PC-3 (cell line): ENCODE data around the gene GPBAR1. TPM values are rescaled to one million over a fixed set of nuclear protein-coding genes. Genes with fewer than 3 reads are reported as not detected.

Experiments
- ATAC-seq: fragments of 200-7000 bp; cut with Tn5 transposase; 2 replicates; pipeline ENCODE4 v1.9.1; 2020; ENCODE audit warnings: mild to moderate bottlenecking, moderate library complexity
- BruUV-seq: library from RNA; stranded (reverse); fragments of 400-500 nt; replicated peaks from 2 replicates; lab custom pipeline; 2021; lab: Mats Ljungman, UMichigan
- CTCF ChIA-PET: fragments of 300-600 bp; sonication (Branson Sonifier 250); formaldehyde crosslinking; loops from one replicate; lab custom pipeline; 2022; ENCODE audit warnings: antibody characterized with exemption; lab: Charles Lee
- POLR2A ChIA-PET: fragments of 300-600 bp; sonication (Branson Sonifier 250); formaldehyde crosslinking; loops from one replicate; lab custom pipeline; 2022; ENCODE audit warnings: antibody characterized with exemption; ENCODE audit not compliant: unreplicated experiment; lab: Charles Lee
- DNase-seq: peaks from one replicate; pipeline ENCODE4 v3.0.0-alpha.2; 2015
- H2AFZ ChIP-seq: fragments of 300-600 bp; sonication (generic); 2 replicates; pipeline ENCODE4 v1.6.0; 2016; ENCODE audit warnings: antibody characterized with exemption, low read length
- H3F3A ChIP-seq: fragments of 300-600 bp; sonication (generic); one replicate; pipeline ENCODE4 v1.6.0; 2017; ENCODE audit warnings: antibody characterized with exemption, low read length, control low read depth, mild to moderate bottlenecking; ENCODE audit not compliant: unreplicated experiment
- H3K27ac ChIP-seq: fragments of 300-600 bp; sonication (generic); 2 replicates; pipeline ENCODE4 v1.5.1; 2016; ENCODE audit warnings: mild to moderate bottlenecking, low read length
- H3K27me3 ChIP-seq: fragments of 300-600 bp; sonication (generic); 2 replicates; pipeline ENCODE4 v1.6.1; 2016; ENCODE audit warnings: low read length, mixed read lengths
- H3K36me3 ChIP-seq: fragments of 300-600 bp; sonication (generic); 2 replicates; pipeline ENCODE4 v1.6.1; 2016; ENCODE audit warnings: low read depth, mixed run types, low read length, mixed read lengths
- H3K4me1 ChIP-seq: fragments of 300-600 bp; sonication (generic); 2 replicates; pipeline ENCODE4 v1.5.1; 2016; ENCODE audit warnings: low read length; ENCODE audit not compliant: insufficient read depth
- H3K4me2 ChIP-seq: fragments of 300-600 bp; sonication (generic); 2 replicates; pipeline ENCODE4 v1.6.0; 2016; ENCODE audit warnings: low read length
- H3K4me3 ChIP-seq: fragments of 300-600 bp; sonication (generic); 2 replicates; pipeline ENCODE4 v1.5.1; 2016; ENCODE audit warnings: mild to moderate bottlenecking, low read length, mixed read lengths
- H3K79me2 ChIP-seq: fragments of 300-600 bp; sonication (generic); 2 replicates; pipeline ENCODE4 v1.6.1; 2017; ENCODE audit warnings: low read length, mixed read lengths
- H3K9ac ChIP-seq: fragments of 300-600 bp; sonication (generic); 2 replicates; pipeline ENCODE4 v1.6.0; 2016; ENCODE audit warnings: mild to moderate bottlenecking, low read length
- H3K9me2 ChIP-seq: fragments of 300-600 bp; sonication (generic); replicated peaks from 2 replicates; pipeline ENCODE4 v1.6.1; 2016; ENCODE audit warnings: mixed run types, low read length, mixed read lengths
- H3K9me3 ChIP-seq: fragments of 300-600 bp; sonication (generic); 2 replicates; pipeline ENCODE4 v1.6.1; 2016; ENCODE audit warnings: low read length, mixed read lengths
- H4K20me1 ChIP-seq: fragments of 300-600 bp; sonication (generic); 2 replicates; pipeline ENCODE4 v1.6.1; 2016; ENCODE audit warnings: low read length, mixed read lengths
- CTCF ChIP-seq: fragments of 300-600 bp; sonication (generic); conservative IDR thresholded peaks from 2 replicates; pipeline ENCODE4 v1.5.1; 2017; ENCODE audit warnings: antibody characterized with exemption, low read depth, mild to moderate bottlenecking, low read length
- EZH2 ChIP-seq: fragments of 300-600 bp; sonication (generic); IDR thresholded peaks from one replicate; pipeline ENCODE4 v1.6.1; 2017; ENCODE audit warnings: antibody characterized with exemption, mild to moderate bottlenecking, low read length; ENCODE audit not compliant: unreplicated experiment
- EZH2phosphoT487 ChIP-seq: fragments of 300-600 bp; sonication (generic); IDR thresholded peaks from 2 replicates; pipeline ENCODE4 v1.6.1; 2018; ENCODE audit warnings: mild to moderate bottlenecking, antibody characterized with exemption, low read length, borderline replicate concordance
- intact Hi-C: fragments of 100-400 bp; cut with micrococcal nuclease; formaldehyde crosslinking; loops from 2 replicates; pipeline ENCODE4 v1.9.0; 2023
- total RNA-seq: library from RNA; depleted of rRNA; stranded (reverse); fragments of >200 nt; gene quantifications from 2 replicates; pipeline ENCODE4 v1.2.3, GENCODE V29; 2014

The GPBAR1 gene
- total RNA-seq, 1 experiment from 2014 or later = 0.18 TPM

- no peak for TF ChIP-seq EZH2phosphoT487
- TF ChIP-seq EZH2 = no peak
- TF ChIP-seq CTCF = no peak
- H3F3A ChIP-seq = peaks cover 6% of the 10 kb centered on the region
- H3K9me3 ChIP-seq = no peaks in the 10 kb centered on the region
- H3K4me3 ChIP-seq = peak overlapping the region; percentile 68; the same call in 1 of the 2 replicates
- POLR2A ChIA-PET = no interaction called here
- H4K20me1 ChIP-seq = no peaks in the 10 kb centered on the region
- H3K27me3 ChIP-seq = no peaks in the 10 kb centered on the region
- no peak for DNase-seq
- CTCF ChIA-PET = interaction anchor here (0.7 kb wide), 1 partner anchor 17 kb away, joined by 3 read pairs; no protein-coding TSS in a partner anchor
- H3K4me2 ChIP-seq = peak overlapping the region; percentile 77
- H3K9ac ChIP-seq = no peak overlapping the region
- H2AFZ ChIP-seq = no peak overlapping the region
- no peaks in the 10 kb centered on the region for H3K36me3 ChIP-seq
- BruUV-seq = no TSS peak
- ATAC-seq = no peak
- H3K9me2 ChIP-seq = no peaks in the 10 kb centered on the region
- H3K4me1 ChIP-seq = peaks cover 66% of the 10 kb centered on the region
- H3K79me2 ChIP-seq = peaks cover 41% of the 10 kb centered on the region
- no peak overlapping the region for H3K27ac ChIP-seq
- intact Hi-C loops = no loop called here
Measured at GRCh38 chr2:218290316-218291261, 29.8 kb downstream of the GPBAR1 start.

GRCh38 chr2:218291318-218292047 is 30.7 kb downstream of the GPBAR1 start:
- 0 out of 2 replicates have a peak overlapping the region, but pooled peaks have one; percentile 29 for H2AFZ ChIP-seq
- ChIA-PET POLR2A (no interaction called here), CTCF (no interaction called here)
- DNase-seq (no peak), ATAC-seq (no peak)
- H3K79me2 ChIP-seq = peaks cover 36% of the 10 kb centered on the region
- H3F3A ChIP-seq = peaks cover under 1% of the 10 kb centered on the region
- no peaks in the 10 kb centered on the region for H3K27me3 ChIP-seq
- no peaks in the 10 kb centered on the region for H3K36me3 ChIP-seq
- H3K4me1 ChIP-seq = peaks cover 59% of the 10 kb centered on the region
- no peaks in the 10 kb centered on the region for H3K9me3 ChIP-seq
- no peak for TF ChIP-seq EZH2phosphoT487
- no peak for TF ChIP-seq CTCF
- TF ChIP-seq EZH2 = no peak
- H3K4me3 ChIP-seq = peak overlapping the region; percentile 68
- H3K4me2 ChIP-seq = peak overlapping the region; percentile 77
- no peaks in the 10 kb centered on the region for H3K9me2 ChIP-seq
- H4K20me1 ChIP-seq = no peaks in the 10 kb centered on the region
- intact Hi-C loops = no loop called here
- peak overlapping the region; percentile 83 for H3K9ac ChIP-seq
- H3K27ac ChIP-seq = 0 out of 2 replicates have a peak overlapping the region, but pooled peaks have one; percentile 22
- no TSS peak for BruUV-seq
